ENCODE data around the gene USP12. TPM values are rescaled to one million over a fixed set of nuclear protein-coding genes. Genes with fewer than 3 reads are reported as not detected.

The USP12 gene
- total RNA-seq (2022; extraction: Qiagen RNA extraction; ENCODE audit: low read depth) = 13.1 to 24.5 TPM (median 22.1 TPM) in 5 replicates

GRCh38 chr13:27171244-27171826 is at the start of gene USP12:
Gene USP12 (minus strand): TSS chr13:27171811. CDS start chr13:27171639, 172 bp downstream.

Other genes starting within 250 kb of the USP12 start
- gene RPL21, start 79.7 kb upstream of the USP12 start, total RNA-seq (2022; extraction: Qiagen RNA extraction; ENCODE audit: low read depth) = 1,237 to 1,842 TPM (median 1,383 TPM) in 5 replicates
- 2.3 to 4.4 TPM (median 3.9 TPM) in 5 replicates for gene RASL11A, start 99.0 kb upstream of the USP12 start, total RNA-seq (2022; extraction: Qiagen RNA extraction; ENCODE audit: low read depth)

All from A549 treated with RU486 at 1 μM for 4 hours (cell line).